Transverse colon (tissue), 4 donors: ENCODE data around the gene NMBR.

Experiments used
- CTCF ChIP-seq, 5 experiments: fragments of 200-600 bp in 3 of 5; fragments of 450-650 bp in 2 of 5; sonication (generic) in 3 of 5; IDR thresholded peaks; 1 replicate in 2 of 5; 2 replicates in 3 of 5; pipeline ENCODE4 v1.5.1; 2016 to 2017; ENCODE audit warnings: antibody characterized with exemption in 5 of 5, inconsistent platforms in 3 of 5, mild to moderate bottlenecking in 2 of 5, moderate library complexity in 1 of 5
- EP300 ChIP-seq: sonication (generic); formaldehyde crosslinking; IDR thresholded peaks from one replicate; pipeline ENCODE4 v1.6.1; 2017; ENCODE audit warnings: antibody characterized with exemption, low read depth
- POLR2A ChIP-seq: fragments of 450-650 bp; IDR thresholded peaks from one replicate; pipeline ENCODE4 v1.6.1; 2016; ENCODE audit warnings: antibody characterized with exemption, mild to moderate bottlenecking, moderate library complexity
- POLR2AphosphoS5 ChIP-seq, 3 donors: sonication (generic); formaldehyde crosslinking; IDR thresholded peaks; one replicate each; pipeline ENCODE4 v1.6.1; 2016; ENCODE audit warnings: antibody characterized with exemption in 3 of 3

GRCh38 chr6:142074516-142074915 is 72.4 kb downstream of the NMBR start:
- no peak for TF ChIP-seq CTCF (IDR thresholded peaks at IDR 0.05)
- no peak for TF ChIP-seq POLR2A
- no peak for TF ChIP-seq EP300
- TF ChIP-seq POLR2AphosphoS5 (IDR thresholded peaks at IDR 0.05): no peak
